HepG2 (cell line): Measurements from ENCODE around the gene NOC2L. TPM values are rescaled to one million over a fixed set of nuclear protein-coding genes. Genes with fewer than 3 reads are reported as not detected.

ENCODE experiments used
- DDIT3 ChIP-seq: sonication (generic); formaldehyde crosslinking; IDR thresholded peaks from 2 replicates; pipeline ENCODE4 v1.4.0; 2020; ENCODE audit warnings: mild to moderate bottlenecking, missing genetic modification reagents
- FOXC1 ChIP-seq: sonication (generic); formaldehyde crosslinking; IDR thresholded peaks from 2 replicates; pipeline ENCODE4 v1.8.0; 2022; ENCODE audit warnings: mild to moderate bottlenecking, missing genetic modification reagents, borderline replicate concordance
- MAFK ChIP-seq, 2 experiments: IDR thresholded peaks in 1 of 2; conservative IDR thresholded peaks in 1 of 2; 2 replicates each; pipeline ENCODE4 v1.6.1; 2011; ENCODE audit warnings: improper control_type of control experiment in 2 of 2, low read length in 2 of 2
- NFAT5 ChIP-seq: sonication (generic); formaldehyde crosslinking; IDR thresholded peaks from 2 replicates; pipeline ENCODE4 v1.4.0; 2020; ENCODE audit warnings: missing genetic modification reagents
- SOX6 ChIP-seq, 2 experiments: fragments of 450-650 bp in 1 of 2; sonication (generic) in 1 of 2; formaldehyde crosslinking in 1 of 2; IDR thresholded peaks; 2 replicates each; pipeline versions ENCODE4 v1.4.0 to v1.6.1; 2017 to 2020; ENCODE audit warnings: antibody characterized with exemption in 1 of 2, mild to moderate bottlenecking in 1 of 2, missing genetic modification reagents in 1 of 2
- ZBTB14 ChIP-seq: sonication (generic); formaldehyde crosslinking; IDR thresholded peaks from 2 replicates; pipeline ENCODE4 v1.4.0; 2020; ENCODE audit warnings: missing genetic modification reagents
- ZGPAT ChIP-seq: IDR thresholded peaks from 2 replicates; pipeline ENCODE4 v1.6.1; 2016; ENCODE audit warnings: mild to moderate bottlenecking
- ZNF574 ChIP-seq: sonication (generic); formaldehyde crosslinking; IDR thresholded peaks from 2 replicates; pipeline ENCODE4 v1.4.0; 2020; ENCODE audit warnings: missing genetic modification reagents
- ZNF580 ChIP-seq: IDR thresholded peaks from 2 replicates; pipeline ENCODE4 v1.6.1; 2016; ENCODE audit warnings: low read depth, borderline replicate concordance
- ZNF800 ChIP-seq: sonication (generic); formaldehyde crosslinking; IDR thresholded peaks from 2 replicates; pipeline ENCODE4 v1.4.0; 2020; ENCODE audit warnings: missing genetic modification reagents
- polyA plus RNA-seq, 8 experiments: library from polyadenylated mRNA; depleted of rRNA in 3 of 8; stranded (reverse) in 7 of 8; unstranded in 1 of 8; fragments of >200 nt; fragmentation: Illumina TruSeq in 4 of 8; extraction: Trizol in 4 of 8; gene quantifications; 2 replicates each; pipeline versions ENCODE4 v1.2.1 to v1.2.3, GENCODE V29; 2011 to 2016; ENCODE audit warnings: low read depth in 4 of 8, missing spikeins in 1 of 8, mixed read lengths in 1 of 8; ENCODE audit not compliant: insufficient read depth in 1 of 8
- total RNA-seq, 5 experiments: library from RNA; depleted of rRNA; stranded (reverse); fragments of >200 nt; fragmentation: Illumina TruSeq; extraction: Trizol; gene quantifications; 2 replicates each; pipeline ENCODE4 v1.2.3, GENCODE V29; 2016; ENCODE audit warnings: low read depth in 1 of 5
- TF ChIP-seq, protein P1 (sequence below): sonication (generic); formaldehyde crosslinking; conservative IDR thresholded peaks from 2 replicates; pipeline ENCODE4 v1.4.0; 2020; ENCODE audit warnings: missing genetic modification reagents

The NOC2L gene
- total and polyA plus RNA-seq, 2 of the 13 experiments (the other 11 are each of a cell fraction or from before 2014, with no cell fraction given) = 32.0 to 103 TPM

DNA sequence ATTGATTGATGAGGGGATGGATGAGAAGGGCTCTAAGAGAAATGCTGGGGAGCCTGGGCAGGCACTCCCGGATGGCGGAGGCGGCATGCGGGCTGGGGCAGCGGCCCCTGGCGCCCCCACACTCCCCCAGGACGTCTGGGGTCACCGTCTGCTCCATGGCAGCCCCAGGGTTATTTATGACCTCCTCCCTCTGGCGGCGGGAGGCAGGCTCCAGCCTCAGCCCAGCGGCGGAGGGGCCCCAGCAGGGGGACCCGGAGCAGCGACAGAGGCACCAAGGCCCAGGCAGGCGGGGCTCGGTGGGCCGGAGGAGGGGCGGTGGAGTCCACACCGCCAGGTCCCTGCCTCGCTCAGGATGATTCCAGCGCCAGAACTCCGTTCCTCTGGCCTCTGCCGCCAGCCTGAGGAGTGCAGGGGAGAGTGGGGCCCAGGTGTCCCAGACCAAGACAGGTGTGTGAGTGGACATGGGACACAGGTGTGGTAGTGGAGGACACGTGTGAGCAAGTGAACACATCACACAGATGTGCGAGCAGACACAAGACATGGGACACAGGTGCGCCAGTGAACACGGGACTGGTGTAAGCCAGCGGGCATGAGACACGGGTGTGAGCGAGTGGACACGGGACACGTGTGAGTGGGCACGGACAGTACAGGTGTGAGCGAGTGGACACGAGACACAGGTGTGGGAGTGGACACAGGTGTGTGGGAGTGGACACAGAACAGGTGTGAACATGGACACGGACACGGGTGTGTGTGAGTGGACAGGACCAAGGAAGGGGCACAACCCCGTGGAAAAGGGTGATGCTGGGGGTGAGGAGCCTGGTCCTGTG, 37.8 kb downstream of the NOC2L start (continued):
- no peak for TF ChIP-seq SOX6 (IDR thresholded peaks at IDR 0.05)
- TF ChIP-seq SOX6 (CRISPR knock-in tag; IDR thresholded peaks at IDR 0.05) = no peak
- TF ChIP-seq ZNF800 (CRISPR knock-in tag) = 0 out of 2 replicates have a peak, but pooled peaks have one; percentile 30
- TF ChIP-seq, protein P1, sequence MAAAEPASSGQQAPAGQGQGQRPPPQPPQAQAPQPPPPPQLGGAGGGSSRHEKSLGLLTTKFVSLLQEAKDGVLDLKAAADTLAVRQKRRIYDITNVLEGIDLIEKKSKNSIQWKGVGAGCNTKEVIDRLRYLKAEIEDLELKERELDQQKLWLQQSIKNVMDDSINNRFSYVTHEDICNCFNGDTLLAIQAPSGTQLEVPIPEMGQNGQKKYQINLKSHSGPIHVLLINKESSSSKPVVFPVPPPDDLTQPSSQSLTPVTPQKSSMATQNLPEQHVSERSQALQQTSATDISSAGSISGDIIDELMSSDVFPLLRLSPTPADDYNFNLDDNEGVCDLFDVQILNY (CRISPR knock-in tag) = no peak
- TF ChIP-seq ZNF574 (CRISPR knock-in tag) = peak; percentile 20; the same call in 1 of the 2 replicates
- TF ChIP-seq NFAT5 = no peak
- TF ChIP-seq ZGPAT = 0 out of 2 replicates have a peak, but pooled peaks have one; percentile 29
- TF ChIP-seq DDIT3 (CRISPR knock-in tag) = no peak
- TF ChIP-seq ZNF580 (CRISPR knock-in tag) = no peak
- TF ChIP-seq ZBTB14 (CRISPR knock-in tag) = no peak
- TF ChIP-seq MAFK (conservative IDR thresholded peaks at IDR 0.05 in 1 of 2, IDR thresholded peaks at IDR 0.05 in 1 of 2; ENCODE audit: low read length in 2 of 2) = no peak
- no peak for TF ChIP-seq FOXC1 (CRISPR knock-in tag)
